SK-N-SH (cell line): ENCODE data around the gene MYO1D.

Source experiments
- CTCF ChIP-seq: fragments of 200-600 bp; sonication (generic); IDR thresholded peaks from 2 replicates; pipeline ENCODE4 v1.6.1; 2017; ENCODE audit warnings: antibody characterized with exemption, mild to moderate bottlenecking, moderate library complexity
- EP300 ChIP-seq, 2 experiments: IDR thresholded peaks; 2 replicates each; pipeline versions ENCODE4 v1.4.0 to v1.6.1; 2012; ENCODE audit warnings: borderline replicate concordance in 1 of 2, low read depth in 1 of 2, low read length in 1 of 2
- IRF3 ChIP-seq: fragments of 150-350 bp; IDR thresholded peaks from 2 replicates; pipeline ENCODE4 v1.6.1; 2016; ENCODE audit warnings: mild to moderate bottlenecking, low read depth, low read length
- JUND ChIP-seq: IDR thresholded peaks from 2 replicates; pipeline ENCODE4 v1.4.0; 2012
- MAX ChIP-seq: IDR thresholded peaks from 2 replicates; pipeline ENCODE4 v1.4.0; 2012; ENCODE audit warnings: low read depth
- PBX3 ChIP-seq: IDR thresholded peaks from 2 replicates; pipeline ENCODE4; 2012
- POLR2AphosphoS5 ChIP-seq: IDR thresholded peaks from 2 replicates; pipeline ENCODE4 v1.6.1; 2012; ENCODE audit warnings: low read depth, low read length
- RAD21 ChIP-seq: IDR thresholded peaks from 2 replicates; pipeline ENCODE4 v1.6.1; 2012; ENCODE audit warnings: mild to moderate bottlenecking, low read length
- SIN3A ChIP-seq: IDR thresholded peaks from 2 replicates; pipeline ENCODE4 v1.6.1; 2012; ENCODE audit warnings: low read depth, mild to moderate bottlenecking, low read length, moderate library complexity, borderline replicate concordance
- USF2 ChIP-seq: fragments of 150-350 bp; IDR thresholded peaks from 2 replicates; pipeline ENCODE4 v1.6.1; 2017; ENCODE audit warnings: antibody characterized with exemption, low read length, low read depth, borderline replicate concordance
- YY1 ChIP-seq: IDR thresholded peaks from 2 replicates; pipeline ENCODE4 v1.4.0; 2012; ENCODE audit warnings: low read depth, mild to moderate bottlenecking

- TF ChIP-seq POLR2AphosphoS5 (no peak), CTCF (no peak), USF2 (no peak), YY1 (no peak), EP300 (IDR thresholded peaks at IDR 0.05; ENCODE audit: borderline replicate concordance in 1 of 2, low read depth in 1 of 2, low read length in 1 of 2) (no peak), MAX (no peak), SIN3A (no peak), RAD21 (no peak), IRF3 (no peak), PBX3 (no peak), JUND (no peak)
Observed at GRCh38 chr17:32863559-32863958, 13.4 kb downstream of the MYO1D start.
